ENCODE data around the gene KLHL26.

The KLHL26 gene

DNA sequence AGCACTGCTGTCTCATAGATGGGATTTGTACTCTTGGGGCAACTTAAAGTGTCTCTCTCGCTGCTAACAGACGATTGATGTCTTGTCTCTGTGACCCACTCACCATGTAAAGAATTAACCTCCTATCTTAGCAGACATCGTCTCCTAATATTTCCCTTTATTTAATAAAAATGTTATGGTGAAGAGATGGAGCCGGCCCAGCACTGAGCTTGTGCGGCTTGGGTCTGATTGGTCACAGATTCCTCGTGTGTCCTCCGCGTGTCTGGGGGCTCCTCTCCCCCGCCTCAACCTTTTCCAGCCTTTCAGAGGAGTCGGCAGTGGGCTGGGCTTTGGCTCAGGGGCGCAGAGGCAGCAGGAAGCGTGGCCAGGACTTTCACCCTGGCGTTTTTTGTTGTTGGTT, 33.5 kb downstream of the KLHL26 start:
- DNase-seq (ENCODE audit: low read depth), result no peak
- TF ChIP-seq, protein P1, sequence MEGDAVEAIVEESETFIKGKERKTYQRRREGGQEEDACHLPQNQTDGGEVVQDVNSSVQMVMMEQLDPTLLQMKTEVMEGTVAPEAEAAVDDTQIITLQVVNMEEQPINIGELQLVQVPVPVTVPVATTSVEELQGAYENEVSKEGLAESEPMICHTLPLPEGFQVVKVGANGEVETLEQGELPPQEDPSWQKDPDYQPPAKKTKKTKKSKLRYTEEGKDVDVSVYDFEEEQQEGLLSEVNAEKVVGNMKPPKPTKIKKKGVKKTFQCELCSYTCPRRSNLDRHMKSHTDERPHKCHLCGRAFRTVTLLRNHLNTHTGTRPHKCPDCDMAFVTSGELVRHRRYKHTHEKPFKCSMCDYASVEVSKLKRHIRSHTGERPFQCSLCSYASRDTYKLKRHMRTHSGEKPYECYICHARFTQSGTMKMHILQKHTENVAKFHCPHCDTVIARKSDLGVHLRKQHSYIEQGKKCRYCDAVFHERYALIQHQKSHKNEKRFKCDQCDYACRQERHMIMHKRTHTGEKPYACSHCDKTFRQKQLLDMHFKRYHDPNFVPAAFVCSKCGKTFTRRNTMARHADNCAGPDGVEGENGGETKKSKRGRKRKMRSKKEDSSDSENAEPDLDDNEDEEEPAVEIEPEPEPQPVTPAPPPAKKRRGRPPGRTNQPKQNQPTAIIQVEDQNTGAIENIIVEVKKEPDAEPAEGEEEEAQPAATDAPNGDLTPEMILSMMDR (IDR thresholded peaks at IDR 0.05; ENCODE audit: control insufficient read depth, insufficient read depth, low read depth, low read length, missing control alignments), result no peak
- no peak overlapping the region for H3K4me3 ChIP-seq (ENCODE audit: control insufficient read depth, low read depth, low read length)

DNA sequence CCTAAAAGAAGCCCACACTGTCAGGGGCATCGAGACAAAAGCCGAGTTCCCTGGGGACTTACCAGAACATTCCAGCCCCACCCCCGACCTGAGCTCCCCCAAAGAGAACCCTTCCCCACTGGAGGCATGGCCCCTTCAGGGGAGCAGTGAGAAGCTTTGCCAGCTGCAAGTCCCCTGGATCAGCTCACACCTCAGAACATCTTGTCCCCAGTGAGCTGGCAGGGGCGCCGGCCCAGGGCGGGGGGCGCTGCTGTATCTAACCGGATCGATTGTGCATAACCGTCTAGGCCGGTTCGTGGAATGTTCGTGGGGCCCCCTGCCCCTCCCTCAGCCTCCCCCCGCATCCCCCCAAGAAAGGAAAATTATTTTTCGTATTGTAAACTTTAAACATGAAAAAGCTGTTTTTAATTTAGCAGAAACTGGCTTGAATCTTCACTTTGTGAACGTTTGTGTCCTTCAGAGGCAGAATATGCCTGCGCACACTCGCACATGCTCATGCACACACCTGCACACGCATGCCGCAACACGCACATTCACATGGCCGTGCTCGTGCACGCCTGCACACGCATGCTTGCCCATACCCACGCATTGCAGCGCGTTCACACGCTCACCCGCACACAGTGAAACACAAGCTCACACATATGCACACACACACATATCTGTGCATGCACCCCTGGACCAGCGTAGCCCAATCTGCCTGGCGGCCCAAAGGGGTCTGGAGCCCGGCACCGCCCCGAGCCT, 34.6 kb downstream of the KLHL26 start:
- TF ChIP-seq, protein P1 (IDR thresholded peaks at IDR 0.05; ENCODE audit: control insufficient read depth, insufficient read depth, low read depth, low read length, missing control alignments), result no peak
- no peak for DNase-seq (ENCODE audit: low read depth)
- no peak overlapping the region for H3K4me3 ChIP-seq (ENCODE audit: control insufficient read depth, low read depth, low read length)

DNA sequence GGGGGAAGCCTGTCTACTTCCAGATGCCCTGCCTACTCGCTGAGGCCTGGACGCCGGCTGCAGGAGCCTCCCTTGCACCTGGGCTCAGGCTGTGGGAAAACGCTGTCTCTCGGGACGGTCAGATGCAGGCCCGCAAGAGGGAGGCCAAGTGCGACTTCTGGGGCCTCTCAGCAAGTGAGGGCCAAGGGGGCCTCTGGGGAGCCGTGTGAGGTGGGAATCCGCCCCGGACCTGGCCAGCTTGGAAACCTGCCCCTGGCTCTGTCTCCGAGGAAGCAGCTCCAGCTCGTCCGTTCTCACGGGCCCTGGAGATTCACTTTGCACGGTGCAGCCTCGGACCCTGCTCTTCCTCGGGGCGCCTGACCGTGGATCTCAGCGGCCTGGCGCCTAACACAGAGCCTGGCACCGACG, 35.2 kb downstream of the KLHL26 start:
- TF ChIP-seq, protein P1 (IDR thresholded peaks at IDR 0.05; ENCODE audit: control insufficient read depth, insufficient read depth, low read depth, low read length, missing control alignments), result no peak
- H3K4me3 ChIP-seq (ENCODE audit: control insufficient read depth, low read depth, low read length), result no peak overlapping the region
- DNase-seq (ENCODE audit: low read depth), result no peak

DNA sequence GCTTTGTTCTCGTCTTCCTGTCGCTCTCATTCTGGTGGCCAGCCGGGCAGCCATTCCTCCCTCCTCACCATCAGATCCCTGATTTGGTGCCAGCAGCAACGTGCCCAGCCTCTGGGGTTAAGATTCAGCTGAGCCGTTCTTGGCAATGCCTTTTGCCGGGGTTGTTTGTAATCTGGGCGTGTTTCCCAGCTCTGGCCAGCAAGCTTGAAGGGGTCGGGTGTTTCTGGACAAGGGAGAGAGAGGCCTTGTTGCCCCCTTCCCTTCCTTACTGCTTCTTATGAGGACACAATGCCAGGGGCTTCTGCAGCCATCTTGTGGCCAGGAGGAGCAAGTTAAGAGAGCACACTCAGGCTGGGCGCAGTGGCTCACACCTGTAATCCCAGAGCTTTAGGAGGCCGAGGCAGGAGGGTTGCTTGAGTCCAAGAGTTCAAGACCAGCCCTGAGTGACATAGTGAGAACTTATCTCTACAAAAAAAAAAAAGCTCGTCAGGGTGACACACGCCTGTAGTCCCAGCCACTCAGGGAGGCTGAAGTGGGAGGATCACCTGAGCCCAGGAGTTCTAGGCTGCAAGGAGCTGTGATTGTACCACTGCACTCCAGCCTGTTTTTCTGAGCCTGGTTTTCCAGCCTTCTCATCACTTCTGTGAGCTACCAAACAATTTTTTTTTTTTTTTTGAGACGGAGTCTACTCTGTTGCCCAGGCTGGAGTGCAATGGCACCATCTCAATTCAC, 35.9 kb downstream of the KLHL26 start:
- DNase-seq (ENCODE audit: low read depth), result no peak
- no peak overlapping the region for H3K4me3 ChIP-seq (ENCODE audit: control insufficient read depth, low read depth, low read length)
- TF ChIP-seq, protein P1 (IDR thresholded peaks at IDR 0.05; ENCODE audit: control insufficient read depth, insufficient read depth, low read depth, low read length, missing control alignments), result peak; percentile 40

DNA sequence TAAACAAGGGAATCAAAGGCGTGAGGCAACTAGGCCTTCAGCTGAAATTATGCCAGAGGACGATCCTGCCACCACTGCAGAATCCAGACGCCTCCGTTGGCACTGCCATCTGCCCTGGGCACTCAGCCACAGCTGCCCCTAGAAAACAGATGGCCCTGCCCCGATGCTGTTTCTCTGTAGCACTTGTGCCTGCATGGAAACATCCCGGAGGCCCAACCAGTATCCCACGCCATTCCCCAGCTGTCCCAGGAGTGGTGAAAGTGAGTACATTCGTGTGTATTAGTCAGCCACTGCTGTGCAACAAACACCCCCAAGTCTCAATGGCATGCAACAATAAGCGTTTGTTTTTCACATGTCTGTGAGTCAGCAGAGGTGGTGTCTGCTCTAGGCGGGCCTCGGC, 37.8 kb downstream of the KLHL26 start:
- no peak overlapping the region for H3K4me3 ChIP-seq (ENCODE audit: control insufficient read depth, low read depth, low read length)
- DNase-seq (ENCODE audit: low read depth), result no peak
- TF ChIP-seq, protein P1 (IDR thresholded peaks at IDR 0.05; ENCODE audit: control insufficient read depth, insufficient read depth, low read depth, low read length, missing control alignments), result no peak

DNA sequence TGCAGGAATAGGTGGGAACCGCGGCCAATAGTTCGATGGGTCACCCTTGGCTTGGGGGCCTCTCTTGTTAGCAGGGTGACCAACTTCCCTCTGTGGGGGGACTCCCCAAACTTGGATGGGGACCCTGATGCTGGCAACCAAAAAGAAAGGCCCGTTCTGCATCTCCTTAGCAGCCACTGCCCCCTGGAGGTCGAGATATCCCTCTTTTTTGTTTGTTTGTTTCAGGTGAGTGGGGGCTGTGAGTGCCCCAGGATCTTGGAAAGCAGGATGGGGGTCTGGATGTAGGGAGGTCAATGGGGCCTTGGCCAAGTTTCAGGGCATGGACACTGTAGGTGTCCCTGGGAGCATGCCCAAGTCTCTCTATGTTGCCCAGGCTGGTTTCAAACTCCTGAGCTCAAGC, 39.0 kb downstream of the KLHL26 start:
- TF ChIP-seq, protein P1 (IDR thresholded peaks at IDR 0.05; ENCODE audit: control insufficient read depth, insufficient read depth, low read depth, low read length, missing control alignments), result peak; percentile 62
- H3K4me3 ChIP-seq (ENCODE audit: control insufficient read depth, low read depth, low read length), result no peak overlapping the region
- no peak for DNase-seq (ENCODE audit: low read depth)
